T-cell (primary cell): Measurements from ENCODE around the gene DCUN1D2. TPM values are rescaled to one million over a fixed set of nuclear protein-coding genes. Genes with fewer than 3 reads are reported as not detected.
A peak's percentile ranks its signal among the peaks of the same experiment; 100 is the strongest.

ENCODE experiments used
- ATAC-seq, 4 experiments: fragments of 200-7000 bp in 3 of 4; fragments of 150-1000 bp in 1 of 4; cut with Tn5 transposase; replicated peaks in 1 of 4; 1 replicate in 3 of 4; 2 replicates in 1 of 4; pipeline ENCODE4 v1.10.0; 2021; ENCODE audit warnings: moderate library complexity in 3 of 4, mild to moderate bottlenecking in 2 of 4, moderate number of reproducible peaks in 1 of 4
- CTCF ChIA-PET, 2 donors: fragments of 300-600 bp; sonication (Branson Sonifier 250); formaldehyde crosslinking; loops; one replicate each; lab custom pipeline; 2022; ENCODE audit warnings: antibody characterized with exemption in 2 of 2; lab: Charles Lee
- POLR2A ChIA-PET, 2 donors: fragments of 300-600 bp; sonication (Branson Sonifier 250); formaldehyde crosslinking; loops; one replicate each; lab custom pipeline; 2022; ENCODE audit warnings: antibody characterized with exemption in 2 of 2; lab: Charles Lee
- DNase-seq, 35 experiments: peaks; one replicate each; pipeline versions ENCODE4 v3.0.0 to v3.0.0-alpha.2; 2013 to 2023
- H3K27ac ChIP-seq: one replicate; pipeline ENCODE4 v1.5.1; 2013; ENCODE audit warnings: low read length
- H3K27me3 ChIP-seq, 2 experiments: replicated peaks in 1 of 2; 1 replicate in 1 of 2; 2 replicates in 1 of 2; pipeline versions ENCODE4 v1.6.1 to v1.7.0; 2013; ENCODE audit warnings: low read length in 1 of 2, mixed read lengths in 1 of 2; ENCODE audit not compliant: control insufficient read depth in 2 of 2, insufficient read depth in 2 of 2; ENCODE audit errors: extremely low read depth in 1 of 2
- H3K36me3 ChIP-seq, 2 donors: 1 replicate in 1 of 2; 2 replicates in 1 of 2; pipeline versions ENCODE4 v1.6.1 to v1.7.0; 2013; ENCODE audit warnings: low read length in 1 of 2; ENCODE audit not compliant: control insufficient read depth in 2 of 2, insufficient read depth in 1 of 2; ENCODE audit errors: extremely low read depth in 1 of 2
- H3K4me1 ChIP-seq, 2 experiments: 1 replicate in 1 of 2; 2 replicates in 1 of 2; pipeline versions ENCODE4 v1.6.1 to v1.7.0; 2013; ENCODE audit warnings: low read length in 2 of 2, mixed read lengths in 1 of 2; ENCODE audit not compliant: insufficient read depth in 2 of 2, control insufficient read depth in 1 of 2; ENCODE audit errors: extremely low read depth in 1 of 2
- H3K4me3 ChIP-seq, 2 donors: 1 replicate in 1 of 2; 2 replicates in 1 of 2; pipeline versions ENCODE4 v1.5.1 to v1.7.0; 2013; ENCODE audit warnings: mild to moderate bottlenecking in 2 of 2, low read length in 1 of 2, moderate library complexity in 1 of 2; ENCODE audit not compliant: control insufficient read depth in 1 of 2; ENCODE audit errors: extremely low read depth in 1 of 2
- H3K9me3 ChIP-seq: 2 replicates; pipeline ENCODE4 v1.7.0; 2013
- H3K27ac Mint-ChIP-seq, 2 donors: one replicate each; pipeline ENCODE4 v1.8.0; 2020 to 2021; ENCODE audit warnings: mild to moderate bottlenecking in 2 of 2, mixed read lengths in 2 of 2
- H3K27me3 Mint-ChIP-seq, 2 donors: one replicate each; pipeline ENCODE4 v1.8.0; 2021 to 2022; ENCODE audit warnings: mixed read lengths in 2 of 2
- H3K36me3 Mint-ChIP-seq: one replicate; pipeline ENCODE4 v1.8.0; 2021; ENCODE audit warnings: mixed read lengths
- H3K4me1 Mint-ChIP-seq, 3 donors: one replicate each; pipeline ENCODE4 v1.8.0; 2020 to 2022; ENCODE audit warnings: mixed read lengths in 3 of 3, mild to moderate bottlenecking in 1 of 3
- H3K4me3 Mint-ChIP-seq, 3 donors: one replicate each; pipeline ENCODE4 v1.8.0; 2020 to 2022; ENCODE audit warnings: mild to moderate bottlenecking in 3 of 3, mixed read lengths in 3 of 3, moderate library complexity in 3 of 3
- H3K9me3 Mint-ChIP-seq, 3 donors: one replicate each; pipeline ENCODE4 v1.8.0; 2020 to 2022; ENCODE audit warnings: mixed read lengths in 3 of 3
- WGBS: methylation state at CpG from one replicate; pipeline ENCODE4 v1.1.5; 2013; ENCODE audit warnings: missing lambda C conversion rate; ENCODE audit not compliant: insufficient coverage; 5-methylcytosine and 5-hydroxymethylcytosine counted together
- total RNA-seq, 35 experiments: library from RNA in 6 of 35; stranded (reverse) in 6 of 35; fragments of 120-200 nt in 1 of 35; gene quantifications; one replicate each; pipeline versions ENCODE4 v1.2.1 to v1.2.4 and lab custom pipeline; 2013 to 2026

Gene DCUN1D2
- total RNA-seq, 5 donors from 2014 or later (not counting 1 experiment from before 2014, with no cell fraction given), result 18.7 to 27.7 (median 25.3) TPM

GRCh38 chr13:113470073-113470472 lies 20.4 kb downstream of the DCUN1D2 start:
- Histone ChIP-seq H3K4me3 (no peak overlapping the region), H3K9me3 (no peaks in the 10 kb centered on the region), H3K36me3 (peaks cover 8 to 9% of the 10 kb centered on the region in 2 donors), H3K4me1 (peaks cover 0 to 7% of the 10 kb centered on the region in 2 experiments), H3K27ac (no peak overlapping the region), H3K27me3 (no peaks in the 10 kb centered on the region)
- Mint-ChIP-seq H3K4me3 (no peak overlapping the region), H3K27me3 (no peaks in the 10 kb centered on the region), H3K27ac (no peak overlapping the region), H3K9me3 (no peaks in the 10 kb centered on the region), H3K4me1 (peaks cover 0 to 5% (median 4%) of the 10 kb centered on the region in 3 donors), H3K36me3 (peaks cover 41% of the 10 kb centered on the region)
- 98% methylated on average over 9 of the region's 10 CpGs for WGBS
- ChIA-PET POLR2A (no interaction called here), CTCF (no interaction called here)
- no peak for DNase-seq
- no peak for ATAC-seq

GRCh38 chr13:113469582-113469981 lies 20.9 kb downstream of the DCUN1D2 start:
- Mint-ChIP-seq H3K27ac (no peak overlapping the region), H3K9me3 (no peaks in the 10 kb centered on the region), H3K27me3 (no peaks in the 10 kb centered on the region), H3K4me3 (no peak overlapping the region), H3K4me1 (peaks cover 0 to 5% (median 4%) of the 10 kb centered on the region in 3 donors), H3K36me3 (peaks cover 37% of the 10 kb centered on the region)
- Histone ChIP-seq H3K27me3 (no peaks in the 10 kb centered on the region), H3K27ac (no peak overlapping the region), H3K4me3 (no peak overlapping the region), H3K4me1 (peaks cover 0 to 7% of the 10 kb centered on the region in 2 experiments), H3K36me3 (peaks cover 8 to 9% of the 10 kb centered on the region in 2 donors), H3K9me3 (no peaks in the 10 kb centered on the region)
- ChIA-PET POLR2A (no interaction called here), CTCF (no interaction called here)
- WGBS, result 100% methylated on average over 1 of the region's 7 CpGs
- ATAC-seq, result no peak
- no peak for DNase-seq

- H3K27me3 Mint-ChIP-seq, result no peaks in the 10 kb centered on the region
- H3K27me3 ChIP-seq, result no peaks in the 10 kb centered on the region
- 98% methylated on average over 11 of the region's 22 CpGs for WGBS
Observed at GRCh38 chr13:113468472-113469201, 21.9 kb downstream of the DCUN1D2 start.

GRCh38 chr13:113468029-113468428 lies 22.5 kb downstream of the DCUN1D2 start:
- POLR2A ChIA-PET, result no interaction called here
- Histone ChIP-seq H3K4me1 (peaks cover 0 to 7% of the 10 kb centered on the region in 2 experiments), H3K36me3 (peaks cover 3 to 9% of the 10 kb centered on the region in 2 donors), H3K27ac (no peak overlapping the region), H3K4me3 (no peak overlapping the region), H3K27me3 (no peaks in the 10 kb centered on the region), H3K9me3 (no peaks in the 10 kb centered on the region)
- DNase-seq (no peak), ATAC-seq (no peak)
- peaks cover 4 to 8% (median 5%) of the 10 kb centered on the region in 3 donors for H3K4me1 Mint-ChIP-seq
- 100% methylated on average over 1 of the region's 7 CpGs for WGBS
- peaks cover 25% of the 10 kb centered on the region for H3K36me3 Mint-ChIP-seq
- no peaks in the 10 kb centered on the region for H3K9me3 Mint-ChIP-seq
- H3K27ac Mint-ChIP-seq, result no peak overlapping the region
- no peaks in the 10 kb centered on the region for H3K27me3 Mint-ChIP-seq
- CTCF ChIA-PET, result interaction anchor here in 1 of 2 donors (0.7 kb wide), 1 partner anchor 192 kb away, joined by 4 read pairs; no protein-coding TSS in a partner anchor
- H3K4me3 Mint-ChIP-seq, result no peak overlapping the region

More at GRCh38 chr13:113468472-113469201, 21.9 kb downstream of the DCUN1D2 start:
- no peak overlapping the region for H3K27ac Mint-ChIP-seq
- no peak for DNase-seq
- no peak overlapping the region for H3K4me3 Mint-ChIP-seq
- no peaks in the 10 kb centered on the region for H3K9me3 Mint-ChIP-seq
- Histone ChIP-seq H3K27ac (no peak overlapping the region), H3K4me3 (no peak overlapping the region), H3K4me1 (peaks cover 0 to 7% of the 10 kb centered on the region in 2 experiments), H3K9me3 (no peaks in the 10 kb centered on the region), H3K36me3 (peaks cover 3 to 9% of the 10 kb centered on the region in 2 donors)
- ChIA-PET POLR2A (no interaction called here), CTCF (no interaction called here)
- peaks cover under 1 to 8% (median 4%) of the 10 kb centered on the region in 3 donors for H3K4me1 Mint-ChIP-seq
- H3K36me3 Mint-ChIP-seq, result peaks cover 31% of the 10 kb centered on the region
- ATAC-seq, result no peak

- H3K9me3 ChIP-seq, result no peaks in the 10 kb centered on the region
- Mint-ChIP-seq H3K27me3 (no peaks in the 10 kb centered on the region), H3K36me3 (peaks cover 25% of the 10 kb centered on the region), H3K4me3 (no peak overlapping the region), H3K27ac (no peak overlapping the region), H3K9me3 (no peaks in the 10 kb centered on the region), H3K4me1 (peaks cover 4 to 8% (median 5%) of the 10 kb centered on the region in 3 donors)
- H3K27me3 ChIP-seq, result no peaks in the 10 kb centered on the region
- peaks cover 0 to 7% of the 10 kb centered on the region in 2 experiments for H3K4me1 ChIP-seq
- no peak for ATAC-seq
- CTCF ChIA-PET, result interaction anchor here in 1 of 2 donors (0.6 kb wide), 1 partner anchor 850 kb away, joined by 3 read pairs; no protein-coding TSS in a partner anchor
- WGBS, result 100% methylated on average over 1 of the region's 3 CpGs
- POLR2A ChIA-PET, result interaction anchor here in 1 of 2 donors (0.7 kb wide), 1 partner anchor 9 kb away, joined by 3 read pairs; no protein-coding TSS in a partner anchor
- DNase-seq, result no peak
- H3K36me3 ChIP-seq, result peaks cover 3% of the 10 kb centered on the region in 2 donors
- no peak overlapping the region for H3K4me3 ChIP-seq
- no peak overlapping the region for H3K27ac ChIP-seq
Observed at GRCh38 chr13:113466383-113466782, 24.1 kb downstream of the DCUN1D2 start.

- DNase-seq, result no peak
- Mint-ChIP-seq H3K4me1 (peaks cover 4 to 8% (median 5%) of the 10 kb centered on the region in 3 donors), H3K4me3 (no peak overlapping the region), H3K36me3 (peaks cover 24% of the 10 kb centered on the region), H3K27ac (peak overlapping the region in 1 of 2 donors; percentile 68), H3K27me3 (no peaks in the 10 kb centered on the region), H3K9me3 (no peaks in the 10 kb centered on the region)
- H3K4me3 ChIP-seq, result no peak overlapping the region
- no peaks in the 10 kb centered on the region for H3K9me3 ChIP-seq
- WGBS, result 40% methylated on average over 1 of the region's 4 CpGs
- no peak for ATAC-seq
- peaks cover 0 to 7% of the 10 kb centered on the region in 2 experiments for H3K4me1 ChIP-seq
- no peak overlapping the region for H3K27ac ChIP-seq
- no peaks in the 10 kb centered on the region for H3K27me3 ChIP-seq
- ChIA-PET CTCF (interaction anchor here in 1 of 2 donors (0.6 to 0.7 kb wide), 2 partner anchors 206 to 274 kb away, joined by 4 to 5 read pairs; no protein-coding TSS in a partner anchor), POLR2A (no interaction called here)
- H3K36me3 ChIP-seq, result peaks cover 3 to 10% of the 10 kb centered on the region in 2 donors
Observed at GRCh38 chr13:113465300-113465699, 25.2 kb downstream of the DCUN1D2 start.
